T47D (cell line): Measurements from ENCODE around the gene SOWAHA.
"Not testable (repeated sequence)": the region's sequence is repeated elsewhere in the genome, so short reads cannot be mapped to it uniquely, and the experiment has no call there.

Experiments used
- DNase-seq, 2 experiments: peaks; one replicate each; pipeline versions ENCODE4 v3.0.0 to v3.0.0-alpha.2; 2011 to 2012; ENCODE audit warnings: low read depth in 1 of 2, low spot score in 1 of 2
- JUND ChIP-seq: IDR thresholded peaks from 2 replicates; pipeline ENCODE4 v1.6.1; 2012; ENCODE audit warnings: low read depth
- in situ Hi-C: cut with HindIII; loops from 2 replicates; pipeline ENCODE4 v1.10.0; 2016; ENCODE audit warnings: low sequenced_read_pairs, low pct_unique_long_range_greater_than_20kb

Gene SOWAHA

GRCh38 chr5:132781029-132781428, 32.1 kb upstream of the SOWAHA start:
- no peak for TF ChIP-seq JUND
- in situ Hi-C loops: no loop called here
- no peak for DNase-seq

- in situ Hi-C loops: no loop called here
- no peak for DNase-seq
- TF ChIP-seq JUND: no peak
Observed at GRCh38 chr5:132782101-132782500, 31.0 kb upstream of the SOWAHA start.

- TF ChIP-seq JUND: no peak
- DNase-seq: no peak
- in situ Hi-C loops: no loop called here
Observed at GRCh38 chr5:132785365-132785764, 27.7 kb upstream of the SOWAHA start.

GRCh38 chr5:132785864-132786263, 27.2 kb upstream of the SOWAHA start:
- DNase-seq: no peak
- no peak for TF ChIP-seq JUND
- in situ Hi-C loops: no loop called here

GRCh38 chr5:132787076-132787475, 26.0 kb upstream of the SOWAHA start:
- no peak for TF ChIP-seq JUND
- in situ Hi-C loops: no loop called here

GRCh38 chr5:132788508-132788907, 24.6 kb upstream of the SOWAHA start:
- no peak for DNase-seq
- no peak for TF ChIP-seq JUND
- in situ Hi-C loops: no loop called here

More at GRCh38 chr5:132787076-132787475, 26.0 kb upstream of the SOWAHA start:
- DNase-seq: no peak

GRCh38 chr5:132788990-132789886, 23.9 kb upstream of the SOWAHA start:
- DNase-seq: no peak
- in situ Hi-C loops: no loop called here
- no peak for TF ChIP-seq JUND

GRCh38 chr5:132790201-132790865, 22.8 kb upstream of the SOWAHA start:
- DNase-seq: no peak
- no peak for TF ChIP-seq JUND
- in situ Hi-C loops: no loop called here

- in situ Hi-C loops: no loop called here
- no peak for DNase-seq
- no peak for TF ChIP-seq JUND
Observed at GRCh38 chr5:132791026-132791425, 22.1 kb upstream of the SOWAHA start.

- DNase-seq: no peak
- in situ Hi-C loops: no loop called here
Observed at GRCh38 chr5:132797651-132798050, 15.5 kb upstream of the SOWAHA start.

GRCh38 chr5:132799392-132799791, 13.7 kb upstream of the SOWAHA start:
- no peak for DNase-seq
- TF ChIP-seq JUND: no peak
- in situ Hi-C loops: no loop called here

More at GRCh38 chr5:132797651-132798050, 15.5 kb upstream of the SOWAHA start:
- no peak for TF ChIP-seq JUND

GRCh38 chr5:132800545-132800944, 12.6 kb upstream of the SOWAHA start:
- no peak for TF ChIP-seq JUND
- in situ Hi-C loops: no loop called here
- no peak for DNase-seq

GRCh38 chr5:132802044-132802684, 10.9 kb upstream of the SOWAHA start:
- TF ChIP-seq JUND: no peak
- in situ Hi-C loops: no loop called here

GRCh38 chr5:132802685-132803066, 10.4 kb upstream of the SOWAHA start:
- in situ Hi-C loops: not testable (repeated sequence)

More at GRCh38 chr5:132802044-132802684, 10.9 kb upstream of the SOWAHA start:
- no peak for DNase-seq

GRCh38 chr5:132804219-132804618, 8.9 kb upstream of the SOWAHA start:
- in situ Hi-C loops: not testable (repeated sequence)

More at GRCh38 chr5:132802685-132803066, 10.4 kb upstream of the SOWAHA start:
- not testable (repeated sequence) for DNase-seq

GRCh38 chr5:132805872-132806271, 7.2 kb upstream of the SOWAHA start:
- DNase-seq, in situ Hi-C loops: not testable (repeated sequence)

More at GRCh38 chr5:132804219-132804618, 8.9 kb upstream of the SOWAHA start:
- DNase-seq: not testable (repeated sequence)

GRCh38 chr5:132806804-132807162, 6.3 kb upstream of the SOWAHA start:
- in situ Hi-C loops, DNase-seq: not testable (repeated sequence)
